ENCODE data around the gene LRRN2. TPM values are rescaled to one million over a fixed set of nuclear protein-coding genes. Genes with fewer than 3 reads are reported as not detected.

The LRRN2 gene
- total RNA-seq, 1 experiment from 2014 or later: not detected

DNA sequence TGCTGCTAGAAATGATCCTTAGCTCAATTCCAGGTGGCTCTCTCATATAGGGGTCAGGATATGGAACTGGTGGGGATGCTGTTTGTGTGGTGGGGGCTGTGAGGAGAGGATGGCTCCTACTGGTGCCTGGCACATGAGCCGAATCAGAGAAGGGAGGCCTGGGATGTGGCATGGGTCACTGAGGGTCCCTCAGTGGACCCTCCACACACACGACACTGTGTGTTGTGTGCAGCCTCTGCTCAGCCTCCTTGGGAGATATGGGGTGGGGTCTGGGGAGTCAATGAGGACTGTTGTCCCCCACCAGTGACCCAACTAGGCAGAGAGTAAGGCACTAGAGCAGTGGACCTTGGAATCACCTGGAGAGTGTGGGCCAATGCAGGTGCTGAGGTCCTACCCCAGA lies 3.2 kb upstream of the LRRN2 start:
- no peaks in the 10 kb centered on the region for H3K36me3 ChIP-seq
- H3K27me3 ChIP-seq: peaks cover 31% of the 10 kb centered on the region
- no peaks in the 10 kb centered on the region for H3K9me3 ChIP-seq (replicated peaks)
- no peak overlapping the region for H3K27ac ChIP-seq
- H3K4me3 ChIP-seq: no peak overlapping the region
- no peak for DNase-seq
- H3K4me1 ChIP-seq: no peaks in the 10 kb centered on the region

DNA sequence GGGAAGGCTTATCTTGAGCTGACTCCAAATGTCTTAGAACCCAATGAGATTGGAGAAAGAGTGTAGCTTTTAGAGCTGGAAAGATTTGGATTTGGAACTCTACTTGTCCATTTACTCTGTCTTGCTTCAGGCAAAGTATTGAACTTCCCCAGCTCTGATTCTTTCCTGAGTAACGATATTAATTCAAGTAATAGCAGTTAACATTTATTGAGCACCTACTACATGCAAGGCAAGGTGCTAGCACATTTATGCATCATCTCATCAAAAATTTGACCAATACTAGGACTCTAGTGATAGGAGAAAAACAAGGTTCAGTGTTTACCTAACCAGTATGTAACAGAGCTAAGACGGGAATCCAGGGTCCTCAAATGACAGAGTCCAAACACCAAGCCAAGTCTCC lies 2.5 kb upstream of the LRRN2 start:
- DNase-seq: no peak
- Histone ChIP-seq H3K36me3 (no peaks in the 10 kb centered on the region), H3K4me3 (no peak overlapping the region), H3K4me1 (no peaks in the 10 kb centered on the region), H3K27me3 (peaks cover 25% of the 10 kb centered on the region), H3K27ac (no peak overlapping the region), H3K9me3 (replicated peaks) (no peaks in the 10 kb centered on the region)

DNA sequence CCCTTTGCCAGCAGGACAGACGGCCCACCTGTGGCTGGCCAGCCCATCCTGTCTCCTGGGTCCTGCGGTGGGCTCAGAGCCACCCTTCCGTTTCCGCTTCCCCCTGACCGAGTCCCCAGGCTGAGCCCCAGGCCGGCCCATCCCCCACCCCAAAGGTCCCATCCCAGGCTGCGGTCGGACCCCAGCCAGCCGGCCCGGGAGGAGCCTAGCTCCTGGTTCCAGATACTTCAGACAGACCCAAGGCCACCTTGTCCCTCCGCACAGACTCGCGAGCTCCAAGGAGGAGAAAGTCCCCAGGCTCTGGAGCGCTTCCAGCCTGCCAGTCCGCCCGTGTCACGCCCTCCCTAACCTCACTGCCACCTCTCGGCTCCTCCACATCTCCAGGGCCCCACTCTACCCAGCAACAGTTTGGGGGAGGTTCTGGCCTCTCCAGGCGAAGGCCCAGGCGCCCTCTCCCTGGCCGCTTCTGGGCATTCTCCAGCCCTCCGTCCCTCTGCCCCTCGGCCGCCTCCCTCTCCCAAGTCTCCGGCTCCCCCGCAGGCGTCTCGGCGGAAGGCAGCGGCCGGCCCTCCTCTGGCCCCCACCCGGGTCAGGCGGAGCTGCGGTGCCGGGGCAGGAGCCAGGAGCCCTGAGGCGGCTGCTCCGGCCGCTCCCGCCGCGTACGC lies 835 bp downstream of the LRRN2 start:
- Histone ChIP-seq H3K4me1 (no peaks in the 10 kb centered on the region), H3K27ac (no peak overlapping the region), H3K4me3 (no peak overlapping the region), H3K9me3 (replicated peaks) (no peaks in the 10 kb centered on the region), H3K27me3 (peaks cover 11% of the 10 kb centered on the region), H3K36me3 (no peaks in the 10 kb centered on the region)
- DNase-seq: no peak

DNA sequence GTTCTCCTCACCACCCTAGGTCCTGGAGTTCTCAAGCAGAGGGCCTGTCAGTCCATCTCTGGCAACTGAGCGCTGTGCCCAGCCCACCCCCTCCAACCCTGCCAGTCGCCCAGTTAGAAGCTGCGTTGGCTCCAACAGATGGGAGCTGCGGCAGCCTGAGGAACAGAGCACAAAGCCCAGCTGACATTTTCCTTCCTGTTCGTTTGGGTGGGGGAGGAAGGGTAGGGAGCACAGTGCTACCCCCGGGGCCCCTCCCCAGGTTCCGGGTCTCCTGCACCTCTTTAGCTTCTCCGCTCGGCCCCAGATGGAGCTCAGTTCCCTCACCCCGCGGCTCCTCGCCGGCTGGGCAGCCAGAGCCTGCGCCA lies 1.4 kb downstream of the LRRN2 start:
- H3K9me3 ChIP-seq (replicated peaks): no peaks in the 10 kb centered on the region
- H3K4me3 ChIP-seq: no peak overlapping the region
- peaks cover 11% of the 10 kb centered on the region for H3K27me3 ChIP-seq

DNA sequence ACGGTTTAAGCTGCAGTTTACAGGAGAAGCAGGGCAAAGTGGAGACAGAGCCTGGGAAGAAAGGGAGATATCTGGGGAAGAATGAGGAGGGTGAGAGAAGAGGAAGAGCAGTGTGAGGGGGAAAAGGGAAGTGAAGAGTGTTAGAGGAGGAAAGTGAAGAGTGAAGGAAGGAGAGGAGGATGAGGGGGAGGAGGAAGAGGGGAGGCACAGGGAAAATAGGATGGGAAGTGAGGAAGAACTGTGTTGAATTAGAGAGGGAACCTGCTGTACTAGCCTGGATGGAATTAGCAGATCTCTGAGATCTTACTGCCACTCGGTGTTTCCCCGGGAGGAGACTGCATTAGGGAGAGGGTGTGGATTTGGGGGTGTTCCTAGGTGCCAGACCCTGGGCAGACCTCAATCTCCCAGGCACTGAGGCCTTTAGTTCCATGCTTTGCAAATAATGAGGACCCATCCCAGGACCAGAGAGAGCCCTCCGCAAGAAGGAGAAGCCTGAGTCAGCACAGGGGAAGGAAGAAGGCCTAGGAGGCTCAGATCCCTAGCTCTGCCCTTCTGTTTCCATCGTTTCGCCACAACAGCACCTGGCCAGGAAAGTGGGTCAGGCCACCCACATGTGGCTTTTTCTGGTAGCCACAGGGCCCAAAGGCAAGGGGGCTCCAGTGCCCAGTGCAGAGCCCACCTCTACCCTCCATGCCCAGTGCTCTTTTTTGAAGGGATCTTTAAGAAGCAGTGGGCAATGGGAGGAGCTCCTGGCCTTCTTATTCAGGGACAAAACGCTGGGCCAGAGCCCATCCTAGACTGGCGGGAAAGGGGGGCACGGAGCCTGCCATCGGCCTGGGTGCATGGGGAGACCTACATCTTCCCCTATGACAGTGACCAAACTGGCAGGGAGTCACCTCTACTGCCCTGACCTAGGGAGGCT lies 2.0 kb downstream of the LRRN2 start:
- Histone ChIP-seq H3K4me1 (no peaks in the 10 kb centered on the region), H3K4me3 (no peak overlapping the region), H3K27me3 (peaks cover 11% of the 10 kb centered on the region; the same call in 1 of the 2 replicates), H3K9me3 (replicated peaks) (no peaks in the 10 kb centered on the region), H3K36me3 (no peaks in the 10 kb centered on the region), H3K27ac (no peak overlapping the region)
- no peak for DNase-seq

More for the DNA sequence above, 1.4 kb downstream of the LRRN2 start:
- Histone ChIP-seq H3K36me3 (no peaks in the 10 kb centered on the region), H3K27ac (no peak overlapping the region), H3K4me1 (no peaks in the 10 kb centered on the region)
- no peak for DNase-seq

DNA sequence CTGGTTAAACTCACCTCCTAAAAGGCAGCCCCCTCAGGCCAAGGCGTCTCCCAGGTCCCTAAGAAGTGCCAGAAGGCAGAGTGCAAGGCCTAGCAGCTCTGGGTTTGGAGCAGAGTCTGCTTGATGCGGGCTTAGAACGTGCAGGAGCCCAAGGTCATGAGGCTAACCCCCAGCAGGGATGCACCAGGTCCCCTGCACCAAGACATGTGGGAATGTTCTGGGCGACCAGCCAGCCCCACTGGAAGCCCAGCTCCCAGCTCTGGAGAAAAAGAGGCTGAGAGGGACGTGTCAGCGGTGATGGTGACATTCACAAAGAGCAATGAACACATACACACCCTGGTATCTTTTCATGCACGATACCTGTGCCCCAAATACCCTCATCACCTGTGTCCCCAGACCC lies 5.1 kb downstream of the LRRN2 start:
- Histone ChIP-seq H3K4me3 (no peak overlapping the region), H3K27me3 (peaks cover 8% of the 10 kb centered on the region; the same call in 1 of the 2 replicates), H3K27ac (no peak overlapping the region), H3K36me3 (no peaks in the 10 kb centered on the region), H3K9me3 (replicated peaks) (no peaks in the 10 kb centered on the region), H3K4me1 (no peaks in the 10 kb centered on the region)
- DNase-seq: no peak

DNA sequence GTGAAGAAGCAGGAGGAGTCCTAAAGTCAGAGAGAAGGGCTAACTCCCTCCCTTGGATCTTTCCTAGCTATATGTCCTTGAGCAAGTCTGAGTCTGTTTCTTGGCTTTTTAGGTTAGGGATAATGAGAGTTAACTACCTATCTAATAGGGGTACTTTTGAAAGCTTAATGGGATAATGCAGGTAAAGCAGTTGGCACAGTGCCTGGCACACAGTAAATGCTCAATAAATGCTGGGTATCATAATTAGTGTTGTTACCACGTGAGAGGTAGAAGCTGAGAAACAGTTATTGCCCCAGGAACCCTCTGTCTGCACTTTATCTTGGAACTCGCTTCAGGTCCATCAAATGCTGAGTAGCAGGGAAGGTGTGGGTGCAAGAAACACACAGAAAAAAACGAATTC lies 5.5 kb downstream of the LRRN2 start:
- Histone ChIP-seq H3K9me3 (replicated peaks) (no peaks in the 10 kb centered on the region), H3K27ac (no peak overlapping the region), H3K4me1 (no peaks in the 10 kb centered on the region), H3K36me3 (no peaks in the 10 kb centered on the region), H3K4me3 (no peak overlapping the region), H3K27me3 (peaks cover 8% of the 10 kb centered on the region; the same call in 1 of the 2 replicates)
- no peak for DNase-seq

DNA sequence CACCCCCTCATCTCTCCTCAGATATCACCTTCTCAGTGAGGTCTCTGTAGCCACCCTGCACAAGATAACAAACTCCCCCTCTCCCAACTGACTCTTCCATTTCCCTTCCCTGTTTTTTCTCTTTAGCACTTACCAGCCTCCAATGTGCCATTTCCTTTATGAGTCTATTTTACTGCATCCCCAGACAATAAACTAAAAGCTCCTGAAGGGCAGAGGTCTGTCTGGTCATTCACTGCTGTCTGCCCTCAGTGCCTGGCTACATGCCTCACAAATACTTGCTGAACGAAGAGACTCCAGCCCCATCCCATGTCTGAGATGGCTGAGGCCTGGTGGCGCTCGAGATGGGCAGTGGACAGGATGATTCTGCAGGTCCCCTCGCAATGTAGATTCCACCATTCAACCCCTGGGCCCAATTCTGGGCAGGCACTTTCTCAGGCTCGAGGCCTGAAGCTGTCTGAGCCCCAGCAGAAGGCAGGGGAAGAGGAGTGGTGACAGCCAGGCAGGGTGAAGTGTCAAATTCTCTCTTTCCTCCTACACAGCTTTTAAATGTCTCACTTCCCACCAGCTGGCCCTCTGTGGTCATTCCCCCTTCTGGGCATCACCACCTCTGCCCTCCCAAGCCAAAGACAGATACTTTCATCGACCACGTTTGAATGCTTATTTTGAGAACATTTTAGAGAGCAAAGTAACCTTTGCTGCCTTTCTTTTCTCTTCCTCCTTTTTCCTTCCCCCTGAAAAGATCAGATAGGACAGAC lies 6.6 kb downstream of the LRRN2 start:
- no peaks in the 10 kb centered on the region for H3K36me3 ChIP-seq
- no peaks in the 10 kb centered on the region for H3K9me3 ChIP-seq (replicated peaks)
- H3K4me3 ChIP-seq: no peak overlapping the region
- DNase-seq: no peak
- peaks cover 8% of the 10 kb centered on the region; the same call in 1 of the 2 replicates for H3K27me3 ChIP-seq
- no peak overlapping the region for H3K27ac ChIP-seq
- H3K4me1 ChIP-seq: no peaks in the 10 kb centered on the region

DNA sequence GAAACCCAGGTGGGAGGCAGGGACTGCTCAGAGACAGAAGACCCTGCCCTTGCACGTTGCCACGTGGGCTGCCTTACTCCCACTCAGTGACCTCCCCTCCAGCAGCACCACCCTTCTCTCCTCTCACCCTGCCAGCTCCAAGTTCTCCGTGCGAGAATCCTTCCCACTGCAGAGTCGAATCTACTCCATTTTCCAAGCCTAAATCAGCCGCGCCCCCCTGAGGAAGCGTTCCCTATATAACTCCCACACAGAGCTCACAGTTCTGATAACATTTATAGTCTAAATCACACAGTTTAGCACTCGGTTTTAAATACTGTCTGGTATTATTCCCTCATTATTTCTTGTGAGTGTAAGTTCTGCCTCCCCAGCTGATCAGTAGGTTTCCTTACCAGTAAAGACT lies 7.7 kb downstream of the LRRN2 start:
- Histone ChIP-seq H3K27me3 (peaks cover 9% of the 10 kb centered on the region; the same call in 1 of the 2 replicates), H3K27ac (no peak overlapping the region), H3K9me3 (replicated peaks) (no peaks in the 10 kb centered on the region), H3K36me3 (no peaks in the 10 kb centered on the region), H3K4me3 (no peak overlapping the region), H3K4me1 (no peaks in the 10 kb centered on the region)
- no peak for DNase-seq

DNA sequence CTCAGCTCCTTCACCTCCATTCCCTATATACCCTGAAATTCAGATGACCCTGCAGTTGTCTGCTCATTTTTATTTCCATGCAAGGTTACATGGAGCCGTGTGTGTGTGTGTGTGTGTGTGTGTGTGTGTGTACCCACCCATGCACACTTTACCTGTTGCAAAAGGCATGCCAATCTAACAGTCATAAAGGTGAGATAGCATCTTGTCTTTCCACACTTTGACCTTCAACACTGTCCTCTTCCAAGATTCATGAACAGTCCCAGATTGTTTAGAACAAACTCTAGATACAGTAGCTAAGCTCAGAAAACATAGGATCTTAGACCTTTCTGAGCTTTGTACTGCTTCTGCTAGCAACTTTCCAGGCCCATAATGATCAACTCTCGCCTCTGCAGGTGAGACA lies 9.5 kb downstream of the LRRN2 start:
- DNase-seq: no peak
- Histone ChIP-seq H3K27me3 (peaks cover 19% of the 10 kb centered on the region; the same call in 1 of the 2 replicates), H3K9me3 (replicated peaks) (no peaks in the 10 kb centered on the region), H3K27ac (no peak overlapping the region), H3K4me1 (no peaks in the 10 kb centered on the region), H3K4me3 (no peak overlapping the region), H3K36me3 (no peaks in the 10 kb centered on the region)

DNA sequence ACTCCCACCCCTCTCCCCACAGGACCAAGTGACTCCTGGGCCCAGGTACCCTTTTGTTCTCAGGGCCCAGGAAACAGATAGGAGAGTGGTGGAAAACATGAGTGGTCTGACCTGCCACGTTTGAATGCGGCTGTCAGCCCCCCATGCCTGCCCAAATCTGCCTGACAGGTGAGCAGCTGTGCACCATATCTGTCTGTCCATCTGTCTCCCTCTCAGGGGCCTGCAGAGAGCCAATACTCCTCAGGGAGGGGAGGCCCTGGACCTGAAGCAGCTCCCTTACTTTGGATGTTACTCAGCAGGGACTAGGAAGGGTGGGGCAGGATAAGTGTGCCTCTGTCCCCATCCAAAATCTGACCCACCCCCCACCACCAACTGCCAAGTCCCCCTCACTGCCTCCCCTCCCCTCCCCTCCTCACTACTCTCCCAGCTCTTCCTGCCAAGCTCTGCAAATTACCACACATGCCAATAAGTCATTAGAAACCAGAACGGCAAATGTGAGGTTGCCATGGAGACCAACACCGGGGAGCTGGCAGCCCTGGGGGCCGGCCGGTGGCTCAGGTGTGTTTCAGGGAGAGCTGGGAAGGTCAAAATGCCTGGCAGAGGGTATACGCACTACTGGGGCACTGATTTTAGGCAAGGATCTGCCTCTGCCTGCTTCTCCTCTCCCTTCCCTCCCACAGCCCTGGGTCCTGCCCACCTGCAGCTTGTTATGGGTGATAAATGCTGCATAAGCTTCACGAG lies 11.5 kb downstream of the LRRN2 start:
- peaks cover 30% of the 10 kb centered on the region for H3K27me3 ChIP-seq
- no peaks in the 10 kb centered on the region; the same call in 1 of the 2 replicates for H3K9me3 ChIP-seq (replicated peaks)
- no peaks in the 10 kb centered on the region for H3K36me3 ChIP-seq
- H3K4me3 ChIP-seq: no peak overlapping the region
- no peak overlapping the region for H3K27ac ChIP-seq
- no peak for DNase-seq
- no peaks in the 10 kb centered on the region for H3K4me1 ChIP-seq

DNA sequence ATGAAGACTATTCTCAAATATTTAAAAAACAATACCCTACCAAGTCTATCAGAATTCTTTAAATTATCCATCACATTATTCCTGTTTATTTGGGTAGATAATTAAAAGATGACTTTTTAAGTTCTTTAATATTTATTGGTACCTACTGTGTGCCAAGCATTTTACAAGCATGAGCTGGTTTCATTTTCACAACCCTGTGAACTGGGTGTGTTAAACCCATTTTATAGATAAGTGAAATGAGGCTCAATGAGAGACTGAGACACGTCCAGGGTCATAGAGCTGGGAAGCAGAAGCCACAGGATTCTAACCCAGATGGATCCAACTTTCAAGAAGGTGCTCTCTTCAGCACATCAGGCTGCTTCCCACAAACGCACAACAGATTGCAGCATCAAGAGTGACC lies 12.3 kb downstream of the LRRN2 start:
- Histone ChIP-seq H3K4me3 (no peak overlapping the region), H3K27ac (no peak overlapping the region), H3K36me3 (no peaks in the 10 kb centered on the region), H3K9me3 (replicated peaks) (no peaks in the 10 kb centered on the region; the same call in 1 of the 2 replicates), H3K4me1 (no peaks in the 10 kb centered on the region), H3K27me3 (peaks cover 34% of the 10 kb centered on the region)
- DNase-seq: no peak

DNA sequence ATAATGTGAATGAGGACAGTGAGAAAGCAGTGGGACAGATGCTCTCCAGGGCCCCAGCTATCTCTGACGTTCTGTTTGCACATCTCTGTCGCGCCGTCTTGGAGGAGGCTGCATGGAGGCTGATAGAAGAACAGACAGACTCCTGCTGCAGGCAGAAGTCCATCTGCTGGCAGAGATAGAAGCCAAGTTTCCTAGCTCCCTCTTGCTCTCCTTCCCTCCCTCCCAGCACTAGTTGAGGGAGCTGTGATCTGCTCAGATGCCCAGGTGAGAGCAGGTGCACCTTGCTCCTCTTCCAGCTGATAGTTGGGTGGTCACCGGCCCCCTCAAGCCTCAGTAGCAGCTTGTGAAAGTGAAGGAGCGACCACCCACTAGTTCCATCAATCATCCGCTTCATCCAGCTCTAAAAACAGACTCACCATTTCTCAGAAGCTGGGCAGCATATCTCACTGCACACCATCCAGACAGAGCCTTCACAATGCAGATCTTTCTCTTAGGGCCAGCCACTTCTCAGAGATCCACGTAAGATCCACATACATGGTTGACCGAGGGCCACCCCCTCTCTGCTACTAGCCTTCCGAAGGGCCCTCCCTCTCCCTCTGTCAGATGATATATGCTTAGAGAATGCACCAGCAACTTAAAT lies 12.9 kb downstream of the LRRN2 start:
- no peaks in the 10 kb centered on the region for H3K36me3 ChIP-seq
- no peaks in the 10 kb centered on the region for H3K4me1 ChIP-seq
- no peaks in the 10 kb centered on the region; the same call in 1 of the 2 replicates for H3K9me3 ChIP-seq (replicated peaks)
- peaks cover 34% of the 10 kb centered on the region for H3K27me3 ChIP-seq
- DNase-seq: no peak
- H3K4me3 ChIP-seq: no peak overlapping the region
- no peak overlapping the region for H3K27ac ChIP-seq

DNA sequence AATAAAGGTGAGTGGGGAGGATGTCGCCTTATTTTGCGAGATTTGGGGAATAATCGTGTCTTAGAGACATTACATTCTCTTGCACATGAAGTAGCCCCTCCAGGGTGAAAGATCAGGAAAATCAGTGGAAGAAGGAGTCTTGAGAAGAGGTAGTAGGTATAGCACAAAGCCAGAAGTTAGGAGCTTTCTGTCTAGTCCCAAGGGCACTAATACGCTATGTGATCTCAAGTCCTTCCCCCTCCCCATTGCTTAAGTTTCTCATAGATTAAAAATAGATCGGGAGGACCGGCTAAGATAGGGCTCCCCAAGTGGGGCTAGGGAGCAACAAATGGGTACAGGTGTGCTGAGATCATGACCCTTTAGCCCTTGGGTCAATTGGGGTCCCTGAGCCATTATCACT lies 13.5 kb downstream of the LRRN2 start:
- peaks cover 35% of the 10 kb centered on the region for H3K27me3 ChIP-seq
- no peaks in the 10 kb centered on the region for H3K4me1 ChIP-seq
- H3K9me3 ChIP-seq (replicated peaks): no peaks in the 10 kb centered on the region; the same call in 1 of the 2 replicates
- DNase-seq: no peak
- H3K27ac ChIP-seq: no peak overlapping the region
- no peaks in the 10 kb centered on the region for H3K36me3 ChIP-seq
- H3K4me3 ChIP-seq: no peak overlapping the region
